Pancreas (tissue), 10 donors: Measurements from ENCODE around the gene PRSS48. TPM values are rescaled to one million over a fixed set of nuclear protein-coding genes. Genes with fewer than 3 reads are reported as not detected.

Experiments used
- ATAC-seq, 4 donors: fragments of 200-7000 bp; cut with Tn5 transposase; one replicate each; pipeline versions ENCODE4 v1.8.0 to v1.9.1; 2020; ENCODE audit warnings: mild to moderate bottlenecking in 4 of 4, moderate library complexity in 4 of 4
- DNase-seq, 6 donors: peaks; one replicate each; pipeline ENCODE4 v3.0.0-alpha.2; 2020
- FAIRE-seq: peaks from 2 replicates; lab custom pipeline; 2012; peaks lifted over from hg19 to GRCh38; lab: Jason Lieb, UNC
- H3K27ac ChIP-seq, 4 donors: fragments of 200-600 bp; sonication (generic); 1 replicate in 3 of 4; 2 replicates in 1 of 4; pipeline versions ENCODE4 v1.5.0 to v1.8.0; 2020
- H3K27me3 ChIP-seq, 4 donors: fragments of 200-600 bp; one replicate each; pipeline ENCODE4 v1.8.0; 2021
- H3K36me3 ChIP-seq, 3 donors: fragments of 200-600 bp; sonication (generic) in 1 of 3; one replicate each; pipeline versions ENCODE4 v1.5.0 to v1.8.0; 2020 to 2021
- H3K4me1 ChIP-seq, 3 donors: fragments of 200-600 bp; one replicate each; pipeline ENCODE4 v1.8.0; 2021
- H3K4me3 ChIP-seq, 4 donors: fragments of 200-600 bp; sonication (generic) in 2 of 4; one replicate each; pipeline versions ENCODE4 v1.5.0 to v1.8.0; 2020 to 2021
- H3K9me3 ChIP-seq, 4 donors: fragments of 200-600 bp; one replicate each; pipeline ENCODE4 v1.8.0; 2021
- CTCF ChIP-seq, 4 donors: fragments of 200-600 bp; sonication (generic) in 3 of 4; IDR thresholded peaks; one replicate each; pipeline versions ENCODE4 v1.5.0 to v1.8.0; 2021; ENCODE audit warnings: antibody characterized with exemption in 4 of 4
- WGBS, 2 donors: extraction: QIAGEN DNeasy Blood & Tissue Kit; methylation state at CpG; one replicate each; pipeline ENCODE4 v1.1.7; 2013; 5-methylcytosine and 5-hydroxymethylcytosine counted together
- intact Hi-C, 3 donors: fragments of 100-400 bp; cut with DNase I; formaldehyde crosslinking; loops; one replicate each; pipeline versions ENCODE4 v1.11.1 to v1.14.2; 2022
- polyA plus RNA-seq, 2 donors: library from polyadenylated mRNA; stranded (reverse); fragments of 200-250 nt; gene quantifications; one replicate each; pipeline ENCODE4 v1.2.3, GENCODE V29; 2013
- total RNA-seq, 6 donors: library from RNA; stranded (reverse); fragmentation: NEBNext Ultra II Directional in 4 of 6; extraction: Animal tissue kit (Norgen Biotek cat#: 25700) in 4 of 6; gene quantifications; one replicate each; pipeline versions ENCODE4 v1.2.1 to v1.2.4, GENCODE V29; 2021 to 2023
- donor health status: healthy with polysubstance abuse.
- donor health status: DM: no; HTN: no; CAD: no; lungs with moderate emphysema.
- donor health status: DM: no; HTN: no; CAD: no.
- donor health status: control.
- donor health status: control.
- donor health status: Bipolar disorder and iron deficiency.
- donor health status: DM: yes; HTN: yes; CAD: no.
- donor health status: DM: no; HTN: no; CAD: no.
- donor health status: DM: no; HTN: no; CAD: no.
- donor health status: DM: yes; HTN: yes; CAD: no.

PRSS48 gene
- total and polyA plus RNA-seq, 8 donors: not detected

- no peaks in the 10 kb centered on the region for H3K36me3 ChIP-seq
- ATAC-seq (no peak), FAIRE-seq (no peak), DNase-seq (no peak)
- no peaks in the 10 kb centered on the region for H3K4me1 ChIP-seq
- intact Hi-C loops: no loop called here
- 86 to 92% methylated on average over 1 of the region's 1 CpG for WGBS, 2 donors
- H3K27me3 ChIP-seq: no peaks in the 10 kb centered on the region
- no peak for TF ChIP-seq CTCF (IDR thresholded peaks at IDR 0.05)
- no peak overlapping the region for H3K27ac ChIP-seq
- no peaks in the 10 kb centered on the region for H3K9me3 ChIP-seq
- no peak overlapping the region for H3K4me3 ChIP-seq
Observed at GRCh38 chr4:151259752-151260151, 17.2 kb upstream of the PRSS48 start.

GRCh38 chr4:151260526-151260925 lies 16.4 kb upstream of the PRSS48 start:
- no peaks in the 10 kb centered on the region for H3K27me3 ChIP-seq
- H3K9me3 ChIP-seq: no peaks in the 10 kb centered on the region
- intact Hi-C loops: no loop called here
- DNase-seq (no peak), FAIRE-seq (no peak), ATAC-seq (no peak)
- H3K36me3 ChIP-seq: no peaks in the 10 kb centered on the region
- H3K27ac ChIP-seq: no peak overlapping the region
- no peak overlapping the region for H3K4me3 ChIP-seq
- TF ChIP-seq CTCF (IDR thresholded peaks at IDR 0.05): no peak
- no peaks in the 10 kb centered on the region for H3K4me1 ChIP-seq
- WGBS, 2 donors: 99 to 100% methylated on average over 2 of the region's 2 CpGs

DNA sequence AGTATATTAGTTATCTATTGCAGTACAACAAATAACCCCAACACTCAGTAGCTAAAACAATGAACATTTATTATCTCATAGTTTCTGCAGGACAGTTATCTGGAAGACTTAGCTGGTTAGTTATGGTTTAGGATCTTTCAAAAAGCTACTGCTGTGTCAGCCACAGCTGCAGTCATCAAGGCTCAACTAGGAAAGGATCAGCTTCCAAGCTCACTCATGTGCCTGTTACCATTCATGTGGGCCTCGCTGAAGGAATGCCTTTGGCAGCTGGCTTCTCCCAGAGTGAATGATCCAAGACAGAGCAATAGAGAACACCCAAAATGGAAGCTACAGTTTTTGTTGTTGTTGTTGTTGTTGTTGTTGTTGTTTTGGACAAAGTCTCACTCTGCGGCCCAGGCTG lies 13.5 kb upstream of the PRSS48 start:
- DNase-seq: no peak
- Histone ChIP-seq H3K27me3 (no peaks in the 10 kb centered on the region), H3K36me3 (no peaks in the 10 kb centered on the region), H3K9me3 (no peaks in the 10 kb centered on the region), H3K4me1 (no peaks in the 10 kb centered on the region), H3K4me3 (no peak overlapping the region), H3K27ac (no peak overlapping the region)
- 93 to 98% methylated on average over 2 of the region's 2 CpGs for WGBS, 2 donors
- no peak for FAIRE-seq
- ATAC-seq: no peak
- TF ChIP-seq CTCF (IDR thresholded peaks at IDR 0.05): no peak
- intact Hi-C loops: no loop called here

DNA sequence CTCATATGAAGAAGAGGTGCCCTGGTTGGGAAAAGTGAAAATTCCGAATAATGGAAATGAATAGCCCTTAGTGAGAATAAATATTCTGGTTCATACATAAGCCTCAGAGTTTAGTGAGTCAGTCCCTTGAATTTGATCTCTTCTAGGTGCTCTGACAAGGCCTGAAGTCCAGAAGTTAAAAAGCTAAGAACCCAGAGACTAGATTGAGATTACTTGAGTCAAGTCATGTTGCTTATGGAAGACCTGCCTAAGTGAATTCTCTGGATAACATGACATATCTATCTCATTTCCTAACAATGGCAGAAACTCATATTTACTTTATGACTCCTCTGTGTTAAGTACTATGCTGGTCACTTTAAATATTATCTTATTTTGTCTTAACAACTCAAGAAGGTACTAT lies 10.5 kb upstream of the PRSS48 start:
- DNase-seq: no peak
- ATAC-seq: no peak
- Histone ChIP-seq H3K9me3 (no peaks in the 10 kb centered on the region), H3K4me1 (no peaks in the 10 kb centered on the region), H3K27me3 (no peaks in the 10 kb centered on the region), H3K36me3 (no peaks in the 10 kb centered on the region), H3K4me3 (no peak overlapping the region), H3K27ac (no peak overlapping the region)
- TF ChIP-seq CTCF (IDR thresholded peaks at IDR 0.05): no peak
- intact Hi-C loops: no loop called here
- no peak for FAIRE-seq
- 94 to 97% methylated on average over 1 of the region's 1 CpG for WGBS, 2 donors

GRCh38 chr4:151267104-151267503 lies 9.9 kb upstream of the PRSS48 start:
- H3K9me3 ChIP-seq: no peaks in the 10 kb centered on the region
- H3K4me1 ChIP-seq: no peaks in the 10 kb centered on the region
- no peak overlapping the region for H3K4me3 ChIP-seq
- ATAC-seq: no peak
- FAIRE-seq: no peak
- 35 to 43% methylated on average over 4 of the region's 4 CpGs for WGBS, 2 donors
- no peaks in the 10 kb centered on the region for H3K27me3 ChIP-seq
- H3K36me3 ChIP-seq: no peaks in the 10 kb centered on the region
- TF ChIP-seq CTCF (IDR thresholded peaks at IDR 0.05): no peak
- no peak for DNase-seq
- intact Hi-C loops: no loop called here
- H3K27ac ChIP-seq: no peak overlapping the region
